Measurements from ENCODE around the gene DCXR. TPM values are rescaled to one million over a fixed set of nuclear protein-coding genes. Genes with fewer than 3 reads are reported as not detected.

Gene DCXR
- total RNA-seq, 2 donors from 2014 or later = 169 to 213 TPM

DNA sequence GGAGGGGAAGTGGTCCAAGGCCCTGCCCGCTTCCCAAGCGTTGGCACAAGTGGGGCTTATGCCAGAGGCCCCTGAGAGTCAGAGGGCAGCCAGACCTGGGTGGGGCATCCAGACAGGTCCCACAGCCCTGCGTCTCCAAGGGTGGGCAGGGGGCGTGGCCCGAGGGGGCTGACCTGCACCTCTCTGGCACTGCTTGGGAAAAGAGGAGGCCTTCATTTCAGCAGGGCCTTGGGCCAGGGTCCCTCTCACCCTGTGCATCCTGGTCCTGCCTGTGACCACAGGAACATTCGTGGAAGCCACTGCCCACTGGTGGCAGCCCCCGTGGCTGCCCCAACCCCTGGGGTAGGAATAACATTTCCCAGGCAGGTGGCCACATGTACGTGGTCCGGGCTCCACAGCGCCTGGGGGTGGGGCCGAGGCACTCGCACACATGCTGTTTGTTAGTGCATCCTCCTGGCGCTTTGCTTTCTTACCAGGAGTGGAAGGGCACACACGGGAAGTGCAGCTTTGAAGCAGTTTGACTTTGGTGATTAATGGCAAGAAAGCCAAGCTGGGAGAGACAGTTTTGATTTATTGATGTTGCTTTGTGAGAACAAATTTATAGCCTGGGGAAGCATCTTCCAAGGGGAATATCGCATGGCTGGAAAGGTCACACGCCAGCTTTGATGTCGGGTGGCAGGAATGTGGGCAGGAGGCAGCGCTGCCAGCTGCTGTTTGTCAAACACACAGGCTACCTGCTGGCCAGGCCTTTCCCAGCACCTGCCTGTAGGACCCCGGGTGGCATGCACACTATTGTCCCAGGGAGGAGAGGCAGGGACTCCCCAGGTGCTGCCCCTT is 19.1 kb downstream of the DCXR start:
- peaks cover 11% of the 10 kb centered on the region for H3K36me3 ChIP-seq
- DNase-seq (ENCODE audit: low spot score) = no peak
- TF ChIP-seq, protein P1, sequence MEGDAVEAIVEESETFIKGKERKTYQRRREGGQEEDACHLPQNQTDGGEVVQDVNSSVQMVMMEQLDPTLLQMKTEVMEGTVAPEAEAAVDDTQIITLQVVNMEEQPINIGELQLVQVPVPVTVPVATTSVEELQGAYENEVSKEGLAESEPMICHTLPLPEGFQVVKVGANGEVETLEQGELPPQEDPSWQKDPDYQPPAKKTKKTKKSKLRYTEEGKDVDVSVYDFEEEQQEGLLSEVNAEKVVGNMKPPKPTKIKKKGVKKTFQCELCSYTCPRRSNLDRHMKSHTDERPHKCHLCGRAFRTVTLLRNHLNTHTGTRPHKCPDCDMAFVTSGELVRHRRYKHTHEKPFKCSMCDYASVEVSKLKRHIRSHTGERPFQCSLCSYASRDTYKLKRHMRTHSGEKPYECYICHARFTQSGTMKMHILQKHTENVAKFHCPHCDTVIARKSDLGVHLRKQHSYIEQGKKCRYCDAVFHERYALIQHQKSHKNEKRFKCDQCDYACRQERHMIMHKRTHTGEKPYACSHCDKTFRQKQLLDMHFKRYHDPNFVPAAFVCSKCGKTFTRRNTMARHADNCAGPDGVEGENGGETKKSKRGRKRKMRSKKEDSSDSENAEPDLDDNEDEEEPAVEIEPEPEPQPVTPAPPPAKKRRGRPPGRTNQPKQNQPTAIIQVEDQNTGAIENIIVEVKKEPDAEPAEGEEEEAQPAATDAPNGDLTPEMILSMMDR (IDR thresholded peaks at IDR 0.05) = no peak
- H3K4me1 ChIP-seq = peaks cover 0 to 28% of the 10 kb centered on the region in 2 donors
- H3K27me3 ChIP-seq = no peaks in the 10 kb centered on the region
- H3K9me3 ChIP-seq = no peaks in the 10 kb centered on the region
- H3K4me3 ChIP-seq = no peak overlapping the region
- no peak overlapping the region for H3K27ac ChIP-seq

DNA sequence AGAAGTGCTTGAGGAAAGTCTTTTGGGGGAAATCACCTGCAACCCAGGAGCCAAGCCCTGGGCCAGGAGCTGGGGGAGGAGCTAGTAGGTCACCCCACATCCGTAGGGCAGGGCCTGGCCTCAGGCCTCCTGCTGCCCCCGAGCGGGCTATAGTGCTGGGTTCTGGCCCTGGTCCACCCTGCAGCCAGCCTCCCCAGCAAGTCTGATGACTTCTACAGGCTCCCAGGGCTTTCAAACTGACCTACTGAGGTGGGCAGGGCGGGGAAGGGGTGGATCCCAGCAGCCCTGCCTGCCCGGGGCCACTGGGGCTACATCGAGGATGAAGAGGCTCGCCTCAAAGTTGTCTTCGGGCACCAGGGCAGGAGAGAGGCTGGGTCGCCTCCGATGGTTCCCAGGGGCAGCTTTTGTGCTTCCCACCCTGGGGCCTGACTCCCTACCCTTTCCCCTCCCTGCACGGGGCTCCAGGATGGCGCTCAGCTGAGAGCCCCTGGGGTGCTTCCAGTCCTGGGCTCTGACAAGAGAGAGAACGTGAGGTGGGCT is 19.8 kb downstream of the DCXR start:
- Histone ChIP-seq H3K36me3 (peaks cover 11% of the 10 kb centered on the region), H3K27me3 (no peaks in the 10 kb centered on the region), H3K4me3 (no peak overlapping the region), H3K27ac (no peak overlapping the region), H3K4me1 (peaks cover 0 to 32% of the 10 kb centered on the region in 2 donors), H3K9me3 (no peaks in the 10 kb centered on the region)
- TF ChIP-seq, protein P1 (IDR thresholded peaks at IDR 0.05) = no peak
- DNase-seq (ENCODE audit: low spot score) = no peak

DNA sequence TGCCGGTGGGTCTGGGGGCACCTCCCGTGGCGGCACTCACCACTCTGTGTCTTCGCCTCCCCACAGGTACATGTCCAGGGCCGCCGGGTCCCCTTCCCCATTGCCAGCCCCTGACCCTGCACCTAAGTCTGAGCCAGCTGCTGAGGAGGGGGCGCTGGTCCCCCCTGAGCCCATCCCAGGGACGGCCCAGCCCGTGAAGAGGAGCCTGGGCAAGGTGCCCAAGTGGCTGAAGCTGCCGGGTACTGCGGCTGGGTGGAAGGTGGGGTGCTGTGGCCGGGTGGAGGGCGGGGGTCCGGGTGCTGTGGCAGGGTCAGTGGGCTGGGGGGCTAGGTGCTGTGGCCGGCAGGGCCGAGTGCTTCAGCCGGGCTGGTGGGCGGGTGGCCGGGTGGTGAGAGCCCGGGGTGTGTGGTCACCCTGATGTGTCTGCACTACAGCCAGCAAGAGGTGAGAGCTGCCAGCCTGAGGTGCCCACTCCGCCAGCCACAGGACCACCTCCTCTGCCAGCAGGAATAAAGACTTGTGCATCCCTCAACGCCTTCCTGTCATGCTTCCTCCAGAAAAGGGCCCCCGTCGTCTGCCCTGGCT is 20.5 kb downstream of the DCXR start:
- Histone ChIP-seq H3K4me3 (no peak overlapping the region), H3K9me3 (no peaks in the 10 kb centered on the region), H3K27me3 (no peaks in the 10 kb centered on the region), H3K27ac (no peak overlapping the region), H3K4me1 (peaks cover 0 to 30% of the 10 kb centered on the region in 2 donors), H3K36me3 (peaks cover 11% of the 10 kb centered on the region)
- TF ChIP-seq, protein P1 (IDR thresholded peaks at IDR 0.05) = no peak
- no peak for DNase-seq (ENCODE audit: low spot score)

DNA sequence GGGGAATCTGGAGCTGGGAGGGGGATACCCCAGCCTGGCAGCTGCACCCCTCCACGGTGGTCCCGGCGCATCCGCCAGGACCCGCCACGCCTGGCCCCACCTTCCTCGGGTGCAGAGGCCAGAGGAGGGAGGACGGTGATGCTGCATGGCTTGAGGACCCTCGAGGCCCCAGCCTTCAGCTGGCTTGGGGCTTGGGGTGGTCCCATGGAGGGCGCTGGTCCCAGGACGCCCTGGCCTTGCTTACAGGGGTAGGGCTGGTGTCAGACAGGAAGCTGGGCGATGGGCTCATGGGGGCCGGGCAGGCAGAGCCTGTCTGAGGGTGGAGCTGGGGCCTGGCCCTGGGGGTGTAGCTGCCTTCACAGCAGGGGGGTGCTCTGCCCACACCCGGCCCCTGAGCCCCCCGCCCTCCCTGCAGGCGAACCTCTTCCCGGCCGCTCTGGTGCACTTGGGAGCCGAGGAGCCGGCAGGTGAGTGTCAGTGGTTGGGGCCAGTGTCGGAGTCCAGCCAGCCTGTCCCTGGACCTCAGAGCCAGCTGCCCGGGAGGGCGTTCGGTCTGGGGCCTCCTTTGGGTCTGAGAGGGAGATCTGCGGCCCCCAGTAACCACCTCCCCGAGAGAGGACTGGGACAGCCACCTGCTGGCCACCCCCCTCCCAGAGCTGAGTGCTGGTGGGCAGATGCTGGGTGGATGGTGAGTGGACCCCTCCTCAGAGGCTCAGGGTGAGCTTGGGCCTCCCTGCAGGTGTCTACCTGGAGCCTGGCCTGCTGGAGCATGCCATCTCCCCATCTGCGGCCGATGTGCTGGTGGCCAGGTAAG is 21.2 kb downstream of the DCXR start:
- H3K4me1 ChIP-seq = peaks cover 0 to 23% of the 10 kb centered on the region in 2 donors
- TF ChIP-seq, protein P1 (IDR thresholded peaks at IDR 0.05) = no peak

GRCh38 chr17:82015311-82015971 is 22.1 kb downstream of the DCXR start:
- TF ChIP-seq, protein P1 (IDR thresholded peaks at IDR 0.05) = no peak
- Histone ChIP-seq H3K9me3 (no peaks in the 10 kb centered on the region), H3K4me3 (no peak overlapping the region), H3K36me3 (peaks cover 11% of the 10 kb centered on the region), H3K27ac (no peak overlapping the region), H3K4me1 (peaks cover 0 to 21% of the 10 kb centered on the region in 2 donors), H3K27me3 (no peaks in the 10 kb centered on the region)
- no peak for DNase-seq (ENCODE audit: low spot score)

More for the DNA sequence above, 21.2 kb downstream of the DCXR start:
- no peaks in the 10 kb centered on the region for H3K27me3 ChIP-seq
- no peaks in the 10 kb centered on the region for H3K9me3 ChIP-seq
- H3K36me3 ChIP-seq = peaks cover 11% of the 10 kb centered on the region
- H3K27ac ChIP-seq = no peak overlapping the region
- H3K4me3 ChIP-seq = no peak overlapping the region
- no peak for DNase-seq (ENCODE audit: low spot score)
